Endothelial cell of umbilical vein (primary cell): ENCODE results near the gene SLIT1. TPM values are rescaled to one million over a fixed set of nuclear protein-coding genes. Genes with fewer than 3 reads are reported as not detected.

Experiments
- BruUV-seq: library from RNA; stranded (reverse); fragments of 400-500 nt; replicated peaks from 2 replicates; lab custom pipeline; 2021; lab: Mats Ljungman, UMichigan
- CTCF ChIA-PET: fragments of 300-600, 350-600 bp; sonication (Branson Sonifier 250); formaldehyde crosslinking; loops from one replicate; lab custom pipeline; 2021; ENCODE audit warnings: antibody characterized with exemption, inconsistent platforms; lab: Charles Lee
- POLR2A ChIA-PET: fragments of 300-600, 350-600 bp; sonication (Branson Sonifier 250); formaldehyde crosslinking; loops from one replicate; lab custom pipeline; 2021; ENCODE audit warnings: antibody characterized with exemption, inconsistent platforms; lab: Charles Lee
- DNase-seq: peaks from one replicate; pipeline ENCODE4 v3.0.0-alpha.2; 2011; ENCODE audit warnings: low read depth, low spot score
- FAIRE-seq: peaks from 2 replicates; lab custom pipeline; 2011; peaks lifted over from hg19 to GRCh38; lab: Jason Lieb, UNC
- H2AFZ ChIP-seq: 2 replicates; pipeline ENCODE4 v1.6.0; 2012; ENCODE audit warnings: low read depth, low read length, control low read depth, inconsistent platforms
- H3K27ac ChIP-seq: 2 replicates; pipeline ENCODE4 v1.5.1; 2011; ENCODE audit warnings: low read depth, mild to moderate bottlenecking, control low read depth, low read length, moderate library complexity; ENCODE audit not compliant: insufficient read depth
- H3K27me3 ChIP-seq, 2 experiments: 2 replicates each; pipeline versions ENCODE4 v1.6.0 to v1.6.1; 2011; ENCODE audit warnings: low read length in 2 of 2, mixed read lengths in 1 of 2; ENCODE audit not compliant: control insufficient read depth in 2 of 2, insufficient read depth in 2 of 2
- H3K36me3 ChIP-seq, 2 experiments: 2 replicates in 1 of 2; 3 replicates in 1 of 2; pipeline ENCODE4 v1.5.1; 2011; ENCODE audit warnings: low read length in 2 of 2, mild to moderate bottlenecking in 1 of 2, moderate library complexity in 1 of 2; ENCODE audit not compliant: control insufficient read depth in 2 of 2, insufficient read depth in 2 of 2; ENCODE audit errors: extremely low read depth in 1 of 2
- H3K4me1 ChIP-seq: 3 replicates; pipeline ENCODE4 v1.5.1; 2011; ENCODE audit warnings: mild to moderate bottlenecking, low read length; ENCODE audit not compliant: control insufficient read depth, insufficient read depth; ENCODE audit errors: extremely low read depth
- H3K4me2 ChIP-seq: 2 replicates; pipeline ENCODE4 v1.6.1; 2011; ENCODE audit warnings: low read length, control low read depth, mixed read lengths; ENCODE audit not compliant: insufficient read depth
- H3K4me3 ChIP-seq, 3 experiments: fragments of 200-600 bp in 1 of 3; sonication (generic), shearing (Covaris generic) in 1 of 3; replicated peaks in 1 of 3; 2 replicates each; pipeline ENCODE4 v1.5.1; 2011 to 2016; ENCODE audit warnings: control low read depth in 3 of 3, low read length in 3 of 3, mild to moderate bottlenecking in 2 of 3, inconsistent platforms in 1 of 3, low read depth in 1 of 3, moderate library complexity in 1 of 3; ENCODE audit not compliant: insufficient read depth in 1 of 3
- H3K79me2 ChIP-seq: 2 replicates; pipeline ENCODE4 v1.6.0; 2012; ENCODE audit warnings: low read length, inconsistent platforms; ENCODE audit not compliant: control insufficient read depth, insufficient read depth
- H3K9ac ChIP-seq: replicated peaks from 2 replicates; pipeline ENCODE3; 2011; ENCODE audit warnings: low read length, control low read depth; ENCODE audit not compliant: insufficient read depth; ENCODE audit errors: extremely low read depth
- H3K9me1 ChIP-seq: replicated peaks from 3 replicates; pipeline ENCODE4 v1.6.0; 2011; ENCODE audit warnings: mild to moderate bottlenecking, low read length; ENCODE audit not compliant: control insufficient read depth, insufficient read depth; ENCODE audit errors: extremely low read depth
- H3K9me3 ChIP-seq: replicated peaks from 2 replicates; pipeline ENCODE4 v1.5.1; 2012; ENCODE audit warnings: low read length, inconsistent platforms; ENCODE audit not compliant: control insufficient read depth, insufficient read depth
- H4K20me1 ChIP-seq: replicated peaks from 2 replicates; pipeline ENCODE3; 2011; ENCODE audit warnings: mild to moderate bottlenecking, low read length; ENCODE audit not compliant: control insufficient read depth, insufficient read depth; ENCODE audit errors: extremely low read depth
- CTCF ChIP-seq, 2 donors: IDR thresholded peaks; 1 replicate in 1 of 2; 2 replicates in 1 of 2; pipeline ENCODE4 v1.5.1; 2011; ENCODE audit warnings: low read length in 2 of 2, mild to moderate bottlenecking in 2 of 2, moderate library complexity in 2 of 2, control low read depth in 1 of 2, inconsistent platforms in 1 of 2, low read depth in 1 of 2; ENCODE audit not compliant: insufficient read depth in 1 of 2; ENCODE audit errors: extremely low read depth in 1 of 2
- EZH2 ChIP-seq: IDR thresholded peaks from 2 replicates; pipeline ENCODE4 v1.6.1; 2012; ENCODE audit warnings: borderline replicate concordance, low read depth, mild to moderate bottlenecking, moderate library complexity, low read length, inconsistent platforms; ENCODE audit not compliant: severe bottlenecking
- FOS ChIP-seq: IDR thresholded peaks from 2 replicates; pipeline ENCODE4 v1.6.1; 2011; ENCODE audit warnings: mild to moderate bottlenecking, low read length, moderate library complexity, borderline replicate concordance; ENCODE audit not compliant: insufficient read depth
- GATA2 ChIP-seq: IDR thresholded peaks from 2 replicates; pipeline ENCODE4 v1.7.0; 2011; ENCODE audit warnings: low read depth, mild to moderate bottlenecking, moderate library complexity, mixed read lengths, low read length; ENCODE audit not compliant: insufficient read length, insufficient read depth
- JUN ChIP-seq: IDR thresholded peaks from 2 replicates; pipeline ENCODE4 v1.6.1; 2011; ENCODE audit warnings: borderline replicate concordance, low read depth; ENCODE audit not compliant: insufficient read length, insufficient read depth
- MYC ChIP-seq: IDR thresholded peaks from one replicate; pipeline ENCODE4 v1.6.1; 2011; ENCODE audit warnings: mild to moderate bottlenecking, low read depth, low read length
- POLR2A ChIP-seq: IDR thresholded peaks from 2 replicates; pipeline ENCODE4 v1.6.1; 2012; ENCODE audit warnings: low read depth, mild to moderate bottlenecking, control low read depth, low read length
- POLR2AphosphoS5 ChIP-seq: IDR thresholded peaks from 2 replicates; pipeline ENCODE4 v1.6.1; 2012; ENCODE audit warnings: low read depth, mild to moderate bottlenecking, control low read depth, low read length, moderate library complexity; ENCODE audit not compliant: insufficient read depth
- dilution Hi-C: fragments of 300-500 bp; cut with MboI; formaldehyde crosslinking; loops from one replicate; pipeline ENCODE4 v1.15.0; 2019; ENCODE audit warnings: low sequenced_read_pairs; ENCODE audit not compliant: extremely low pct_ligation_motif_present
- intact Hi-C: fragments of 100-400 bp; cut with micrococcal nuclease; formaldehyde crosslinking; loops from one replicate; pipeline ENCODE4 v1.10.0; 2022
- polyA plus RNA-seq, 4 experiments: library from polyadenylated mRNA; depleted of rRNA in 3 of 4; stranded (reverse) in 3 of 4; unstranded in 1 of 4; fragments of >200 nt; gene quantifications; 2 replicates each; pipeline versions ENCODE4 v1.2.1 to v1.2.3, GENCODE V29; 2011 to 2012; ENCODE audit warnings: missing spikeins in 1 of 4
- total RNA-seq: library from RNA; stranded (reverse); gene quantifications from 2 replicates; pipeline ENCODE4 v1.2.3, GENCODE V29; 2021
- TF ChIP-seq, protein P1 (sequence below): IDR thresholded peaks from 2 replicates; pipeline ENCODE4 v1.6.1; 2011; ENCODE audit not compliant: insufficient read depth, insufficient read length

Gene SLIT1
- total and polyA plus RNA-seq, 2 donors (not counting 3 experiments of a cell fraction or from before 2014, with no cell fraction given): 0.04 to 0.20 TPM

- intact Hi-C loops (no loop called here), dilution Hi-C loops (no loop called here)
- CTCF ChIA-PET: interaction anchor here (1.8 to 3.5 kb wide), 4 partner anchors 12 to 175 kb away, joined by 4 to 18 read pairs (median 10); no protein-coding TSS in a partner anchor
- H3K79me2 ChIP-seq: no peaks in the 10 kb centered on the region
- H3K36me3 ChIP-seq: no peaks in the 10 kb centered on the region
- BruUV-seq: no TSS peak
- no peak overlapping the region for H3K4me2 ChIP-seq
- peaks cover 0 to 1% of the 10 kb centered on the region in 2 experiments for H3K27me3 ChIP-seq
- no peaks in the 10 kb centered on the region for H3K9me1 ChIP-seq
- H3K4me3 ChIP-seq: no peak overlapping the region
- H2AFZ ChIP-seq: no peak overlapping the region
- no peaks in the 10 kb centered on the region for H4K20me1 ChIP-seq
- H3K4me1 ChIP-seq: no peaks in the 10 kb centered on the region
- H3K9ac ChIP-seq: no peak overlapping the region
- no peak overlapping the region for H3K27ac ChIP-seq
- no peaks in the 10 kb centered on the region for H3K9me3 ChIP-seq
- no peak for FAIRE-seq
- DNase-seq: no peak
- POLR2A ChIA-PET: no interaction called here
- TF ChIP-seq EZH2: no peak
These were observed 125.2 kb downstream of the SLIT1 start for GRCh38 chr10:97060441-97061084.

- Histone ChIP-seq H3K36me3 (no peaks in the 10 kb centered on the region), H4K20me1 (no peaks in the 10 kb centered on the region), H3K27me3 (peaks cover 0 to 1% of the 10 kb centered on the region in 2 experiments), H3K4me1 (no peaks in the 10 kb centered on the region), H3K4me2 (no peak overlapping the region), H3K79me2 (no peaks in the 10 kb centered on the region), H3K9ac (no peak overlapping the region), H3K9me3 (no peaks in the 10 kb centered on the region), H3K4me3 (no peak overlapping the region), H3K9me1 (no peaks in the 10 kb centered on the region), H2AFZ (no peak overlapping the region), H3K27ac (no peak overlapping the region)
- no TSS peak for BruUV-seq
- intact Hi-C loops (no loop called here), dilution Hi-C loops (no loop called here)
- no peak for TF ChIP-seq MYC
- no peak for TF ChIP-seq CTCF (IDR thresholded peaks at IDR 0.05; ENCODE audit: extremely low read depth in 1 of 2, insufficient read depth in 1 of 2, low read depth in 1 of 2, low read length in 2 of 2)
- no peak for TF ChIP-seq EZH2
- TF ChIP-seq POLR2A: no peak
- no peak for TF ChIP-seq JUN
- TF ChIP-seq, protein P1, sequence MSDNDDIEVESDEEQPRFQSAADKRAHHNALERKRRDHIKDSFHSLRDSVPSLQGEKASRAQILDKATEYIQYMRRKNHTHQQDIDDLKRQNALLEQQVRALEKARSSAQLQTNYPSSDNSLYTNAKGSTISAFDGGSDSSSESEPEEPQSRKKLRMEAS: no peak
- TF ChIP-seq FOS: no peak
- no peak for TF ChIP-seq POLR2AphosphoS5
- TF ChIP-seq GATA2: no peak
- no peak for FAIRE-seq
- CTCF ChIA-PET: interaction anchor here (1.1 to 3.5 kb wide), 5 partner anchors 9 to 176 kb away, joined by 3 to 18 read pairs (median 6); no protein-coding TSS in a partner anchor
- POLR2A ChIA-PET: no interaction called here
- DNase-seq: no peak
These were observed 125.9 kb downstream of the SLIT1 start for GRCh38 chr10:97059872-97060205.
